Activated CD4-positive, CD25-positive, alpha-beta regulatory T cell treated with anti-CD3 and anti-CD28 coated beads, Interleukin-2, amount 50 U/mL, for 72 hours (primary cell): ENCODE results near the gene CCDC88C.

Experiments
- DNase-seq: peaks from one replicate; pipeline ENCODE4 v3.0.0; 2021

CCDC88C gene

DNA sequence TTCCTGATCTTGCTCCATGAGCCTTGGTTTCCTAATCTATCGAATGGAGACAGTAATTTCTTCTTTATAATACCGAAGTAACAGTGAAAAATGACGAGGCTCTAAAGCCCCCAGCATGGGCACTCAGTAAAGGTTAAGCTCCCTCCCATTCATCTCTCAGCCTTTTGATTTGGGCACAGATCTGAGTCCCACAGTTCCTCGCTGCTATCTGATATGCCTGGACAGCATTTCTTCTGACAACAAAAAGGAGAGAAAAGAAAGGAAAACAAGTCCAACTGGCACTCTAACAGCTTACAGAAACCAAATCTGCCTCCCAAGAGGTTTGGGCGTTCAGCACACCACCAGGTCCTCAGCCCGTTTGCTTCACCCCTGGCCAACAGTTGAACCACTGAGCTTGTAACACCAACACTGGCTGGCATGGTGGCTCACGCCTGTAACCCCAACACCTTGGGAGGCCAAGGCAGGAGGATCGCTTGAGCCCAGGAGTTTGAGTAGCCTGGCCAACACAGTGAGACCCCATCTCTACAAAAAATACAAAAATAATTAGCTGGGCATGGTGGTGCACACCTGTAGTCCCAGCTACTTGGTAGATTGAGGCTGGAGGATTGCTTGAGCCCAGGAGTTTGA is 19.5 kb downstream of the CCDC88C start:
- no peak for DNase-seq

DNA sequence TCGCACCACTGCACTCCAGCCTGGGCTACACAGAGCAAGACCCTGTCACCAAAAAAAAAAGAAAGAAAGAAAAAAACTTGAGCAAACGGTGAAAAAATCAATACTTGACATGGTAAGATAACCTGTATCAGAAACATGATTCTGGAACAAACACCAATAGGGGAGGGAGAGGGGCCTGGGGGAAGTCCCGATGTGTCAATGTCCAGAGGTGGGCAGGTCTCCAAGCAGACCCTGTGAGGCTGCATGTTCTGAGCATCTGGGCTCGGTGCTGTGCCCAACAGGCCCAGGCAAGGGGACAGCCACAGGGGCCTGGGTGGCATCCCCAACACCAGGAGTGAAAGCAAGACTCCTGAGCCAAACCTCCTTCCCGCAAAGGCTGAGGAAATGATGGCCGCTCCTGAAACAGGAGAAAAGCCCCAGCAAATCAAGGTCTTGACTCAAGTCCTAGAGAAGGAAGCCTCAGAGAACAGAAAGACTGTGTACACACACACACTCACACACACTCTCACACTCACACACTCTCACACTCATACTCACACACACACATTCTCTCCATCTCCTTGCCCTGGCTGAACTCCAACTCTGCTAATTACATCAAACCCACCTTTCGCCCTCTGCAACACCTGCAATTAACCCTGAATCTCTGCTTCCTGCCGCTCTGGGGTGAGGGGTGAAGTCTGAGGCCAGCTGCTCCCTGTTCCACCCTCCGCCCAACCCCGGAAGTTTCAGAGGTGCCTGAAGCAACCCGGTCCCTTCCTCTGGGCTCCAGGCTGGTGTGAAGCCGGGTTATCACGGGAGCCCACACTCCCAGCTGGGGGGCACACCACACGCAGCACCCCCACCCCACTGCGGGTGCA is 20.4 kb downstream of the CCDC88C start:
- no peak for DNase-seq

DNA sequence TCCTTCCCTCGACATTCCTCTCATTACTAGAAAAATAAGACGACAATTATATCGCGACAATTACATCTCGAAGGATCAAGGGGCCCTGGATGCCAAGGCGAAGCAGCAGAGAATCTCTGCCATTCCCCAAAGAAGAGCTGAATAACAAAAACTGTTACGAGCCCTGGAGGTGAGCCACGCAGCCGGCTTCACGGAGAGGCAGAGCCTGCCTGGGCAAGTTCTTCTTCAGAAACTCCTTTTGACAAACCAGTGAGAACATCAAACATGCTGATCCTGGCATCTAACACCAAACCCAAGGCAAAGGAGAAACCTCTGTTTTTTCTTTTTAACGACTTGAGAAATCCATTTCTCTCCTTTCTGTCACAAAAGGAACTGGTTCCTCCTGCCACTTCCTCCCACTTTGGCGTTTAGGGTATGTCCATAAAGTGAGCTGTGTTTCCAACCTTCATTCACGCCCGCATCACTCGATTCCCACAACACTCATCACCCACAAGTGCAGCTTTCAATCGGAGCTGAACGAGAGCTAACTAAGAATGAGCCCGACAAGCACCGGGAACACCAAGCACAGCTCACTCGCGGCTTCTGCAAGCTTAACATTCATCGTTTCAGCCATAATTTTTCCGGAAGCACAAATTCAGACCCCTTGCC is 21.5 kb downstream of the CCDC88C start:
- DNase-seq = no peak

DNA sequence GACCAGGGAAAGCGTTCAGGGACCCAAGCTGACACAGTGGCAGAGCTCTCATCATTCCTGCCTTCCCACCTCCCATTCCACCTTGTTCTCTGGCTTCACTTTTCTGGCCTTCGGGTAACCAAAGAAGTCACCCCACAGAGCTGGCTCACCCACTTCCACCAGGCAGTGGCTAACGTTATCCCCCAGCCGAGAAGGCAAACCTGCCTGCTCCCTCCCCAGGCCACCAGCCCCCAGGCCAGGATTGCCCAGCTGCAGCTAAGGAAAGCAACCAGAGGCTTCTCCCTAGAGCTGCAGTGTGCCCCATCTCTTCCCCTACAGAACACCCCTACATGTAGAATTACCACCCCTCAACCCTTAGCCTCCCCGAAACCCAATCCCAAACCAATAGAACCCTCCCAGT is 22.2 kb downstream of the CCDC88C start:
- DNase-seq = no peak

DNA sequence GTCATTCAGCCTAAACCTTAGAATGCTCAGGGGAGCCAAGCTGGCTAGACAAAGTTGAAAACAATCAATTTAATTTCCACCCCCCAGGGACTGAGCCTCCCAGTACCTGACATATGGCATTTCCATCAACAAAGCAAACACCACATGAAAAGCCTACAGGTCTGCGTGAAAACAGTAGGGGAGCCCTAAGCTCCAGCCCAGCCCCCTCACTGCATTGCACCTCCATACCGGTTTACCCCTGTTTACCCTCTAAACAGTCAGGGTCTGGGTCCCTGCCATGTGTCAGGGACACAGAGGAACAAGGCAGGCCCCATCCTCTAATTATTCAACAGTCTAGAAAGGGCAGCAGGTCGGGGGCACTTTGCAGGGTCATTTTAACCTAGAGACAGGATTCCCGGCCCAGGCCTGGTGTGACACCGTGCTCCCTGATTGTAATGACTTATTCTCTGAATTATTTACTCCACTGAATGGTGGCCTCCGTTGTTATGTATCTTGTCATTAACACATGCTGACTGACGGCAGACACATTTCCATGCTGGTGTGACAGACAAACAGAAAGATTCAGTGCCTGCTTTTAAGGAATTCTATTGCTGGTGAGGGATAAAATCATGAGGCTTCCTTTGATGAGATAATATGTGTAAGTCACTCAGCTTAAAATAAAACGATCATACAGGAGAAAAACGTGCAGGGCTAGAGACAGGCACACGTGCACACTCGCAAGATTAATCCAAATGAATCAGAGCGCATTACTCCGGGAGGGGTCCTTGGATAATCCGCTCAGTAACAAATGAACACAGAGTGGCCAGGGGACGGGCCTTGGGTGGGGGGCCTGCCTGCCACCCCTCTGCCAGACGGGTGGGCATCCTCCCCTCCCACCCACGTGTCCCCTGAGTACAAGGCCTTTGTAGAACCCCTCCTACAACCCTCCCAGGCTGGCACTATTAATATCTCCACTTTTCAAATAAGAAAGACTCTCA is 23.2 kb downstream of the CCDC88C start:
- DNase-seq = no peak

DNA sequence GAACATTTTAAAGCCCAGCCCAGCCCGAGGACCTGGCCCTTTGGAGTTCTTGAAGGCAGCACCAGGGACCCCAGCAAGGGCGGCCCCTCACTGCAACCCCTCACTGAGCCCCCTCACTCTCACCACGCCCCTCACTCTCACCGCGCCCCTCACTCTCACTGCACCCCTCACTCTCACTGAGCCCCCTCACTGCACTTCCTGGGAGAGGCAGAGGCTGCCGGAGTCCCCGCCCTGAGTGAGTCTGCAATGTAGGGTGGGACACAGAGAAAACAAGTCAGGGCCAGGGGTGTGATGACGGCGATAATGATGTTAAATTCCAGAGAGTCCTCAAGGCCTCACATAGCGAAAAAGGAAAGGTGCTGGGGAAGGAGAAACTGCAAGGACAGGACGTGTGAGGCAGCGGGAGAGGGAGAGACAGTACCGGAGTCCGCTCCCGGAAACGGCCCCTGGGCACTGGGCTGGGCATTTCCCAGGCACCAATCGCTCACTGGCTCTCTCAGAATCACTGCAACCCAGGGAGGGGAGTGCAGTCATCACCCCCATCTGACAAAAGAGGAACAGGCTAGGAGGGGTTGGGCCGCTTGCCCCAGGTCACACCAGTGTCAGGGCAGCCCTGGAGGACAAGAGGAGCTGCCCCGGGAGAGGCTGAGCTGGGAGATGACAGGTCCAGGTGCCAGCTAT is 24.9 kb downstream of the CCDC88C start:
- DNase-seq = no peak

DNA sequence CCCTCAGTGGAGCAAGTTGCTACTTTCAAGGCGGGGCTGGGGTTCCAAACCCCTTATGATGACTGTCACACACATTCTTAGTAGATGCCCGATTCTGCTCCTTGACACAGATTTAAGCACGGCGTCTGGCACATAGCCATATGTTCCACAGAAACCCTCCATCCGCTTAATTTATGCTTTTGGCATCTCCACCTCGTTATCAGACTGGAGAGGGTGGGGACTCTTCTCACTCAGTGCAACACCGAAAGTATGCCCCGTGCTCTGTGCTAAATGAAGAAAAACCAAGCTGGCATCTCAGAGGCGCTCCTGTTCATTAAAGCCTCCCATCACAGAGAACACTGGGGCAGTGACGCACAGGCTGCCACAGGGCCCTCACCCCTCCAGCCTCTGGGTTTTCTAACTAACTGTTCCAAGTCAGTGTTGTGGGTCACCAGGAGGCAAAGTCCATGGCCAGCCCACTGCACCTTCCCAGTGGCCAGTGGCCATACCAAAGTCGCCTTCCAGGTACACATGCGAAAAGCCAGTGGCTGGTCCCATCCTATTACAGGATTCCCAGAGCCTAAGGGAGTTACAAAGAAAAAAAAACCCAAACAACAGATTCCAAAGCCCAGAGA is 27.3 kb downstream of the CCDC88C start:
- no peak for DNase-seq

DNA sequence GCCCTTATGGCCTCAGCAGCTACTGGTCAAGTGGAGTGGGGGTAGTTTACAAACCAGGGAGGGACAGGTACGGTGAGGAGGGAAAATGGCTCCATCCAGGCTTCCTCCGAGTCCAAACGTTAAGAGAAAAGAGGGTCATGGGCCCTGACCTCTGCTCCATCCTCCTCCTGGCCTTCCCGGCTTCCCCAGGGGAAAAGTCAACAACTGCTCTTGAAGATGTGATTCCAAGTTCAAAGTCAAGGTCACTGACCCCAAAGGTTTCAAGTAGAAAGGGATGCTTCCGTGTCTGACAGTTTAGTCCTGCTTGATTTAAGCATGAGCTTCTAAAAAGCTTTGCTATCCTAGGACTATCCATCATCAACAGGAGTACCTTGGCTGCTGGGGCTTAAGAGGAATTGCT is 28.5 kb downstream of the CCDC88C start:
- DNase-seq = no peak

DNA sequence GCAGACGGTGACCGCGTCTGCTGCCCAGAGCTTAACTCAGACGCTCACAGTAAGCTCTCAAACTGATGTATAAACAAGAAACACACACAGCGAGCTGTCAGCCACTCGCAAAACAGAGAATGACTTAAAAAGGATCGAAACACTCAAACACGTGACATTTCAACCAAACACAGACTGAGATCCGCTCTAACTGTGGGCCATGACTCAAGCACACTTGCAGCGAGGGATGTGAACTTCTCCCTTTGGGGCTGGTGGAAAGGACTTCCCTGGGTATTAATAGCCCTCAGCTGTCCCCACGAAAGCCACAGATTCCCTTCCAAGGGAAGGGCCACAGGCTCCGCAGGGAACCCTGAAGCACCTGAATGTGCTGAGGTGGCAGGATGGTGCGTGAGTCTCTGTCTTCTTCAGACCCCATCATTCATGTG is 29.1 kb downstream of the CCDC88C start:
- no peak for DNase-seq

DNA sequence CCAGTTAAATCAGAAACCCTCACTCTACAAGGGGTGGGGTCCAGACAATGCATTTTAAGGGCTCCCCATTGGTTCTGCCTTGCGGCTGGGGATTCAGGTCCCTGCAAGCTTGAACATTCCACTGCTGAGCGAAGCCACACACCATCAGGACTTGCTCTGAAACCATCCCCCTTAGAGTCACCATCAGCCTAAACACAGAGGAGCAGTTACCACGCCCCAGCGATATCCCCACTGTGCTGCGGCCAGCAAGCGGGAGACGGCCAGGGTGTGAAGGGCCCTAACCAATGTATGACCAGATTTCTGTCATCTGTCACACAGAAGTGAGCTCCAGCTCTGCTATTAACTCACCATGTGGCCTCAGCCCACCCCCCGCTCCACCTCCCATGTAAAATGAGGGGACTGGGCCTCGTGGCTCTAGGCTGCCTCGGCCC is 29.7 kb downstream of the CCDC88C start:
- no peak for DNase-seq

DNA sequence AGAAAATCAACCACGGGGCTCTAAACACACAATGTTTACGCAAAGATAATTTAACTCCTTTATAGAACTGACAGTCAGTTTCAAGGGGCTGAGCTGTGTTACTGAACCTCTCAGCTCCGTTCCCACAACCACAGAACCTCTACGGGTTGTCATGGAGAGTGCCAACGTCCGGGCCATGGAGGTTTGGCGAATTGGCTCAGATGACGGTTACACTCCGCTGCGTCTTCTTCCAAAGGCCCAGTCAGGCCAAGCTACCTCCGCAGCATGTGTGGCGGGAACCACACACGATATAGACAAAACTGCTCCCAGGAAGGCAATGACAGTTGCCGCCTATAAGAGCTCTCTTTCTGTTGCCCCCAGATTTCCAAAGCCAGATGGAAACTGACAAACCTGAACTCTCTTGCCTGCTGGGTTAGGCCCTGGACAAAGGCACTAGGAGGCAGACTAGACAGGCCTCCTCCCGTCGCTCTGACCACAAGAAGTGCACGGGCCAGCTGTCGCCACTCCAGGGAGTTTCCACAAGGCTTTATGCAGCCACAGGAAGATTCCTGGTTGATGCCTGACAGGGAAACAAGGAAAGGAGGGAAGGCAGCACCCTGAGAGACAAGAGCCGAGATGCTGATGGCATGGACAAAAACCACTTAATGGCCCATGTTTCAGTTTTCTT is 30.3 kb downstream of the CCDC88C start:
- DNase-seq = no peak

DNA sequence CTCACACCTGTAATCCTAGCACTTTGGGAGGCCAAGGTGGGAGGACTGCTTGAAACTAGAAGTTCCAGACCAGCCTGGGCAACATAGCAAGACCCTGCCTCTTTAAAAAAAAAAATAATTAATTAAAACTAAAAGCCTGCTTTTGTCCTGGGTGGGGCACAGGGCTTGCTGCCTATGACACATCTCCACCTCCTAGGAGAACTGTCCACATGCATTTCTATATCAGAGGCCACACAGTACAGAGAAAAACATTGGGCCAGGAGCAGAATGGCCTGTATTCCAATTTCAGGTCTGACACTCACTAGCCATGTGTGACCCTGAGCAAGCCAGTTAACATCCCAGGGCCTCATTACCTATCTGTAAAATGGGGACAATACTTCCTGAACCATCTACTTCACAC is 31.9 kb downstream of the CCDC88C start:
- DNase-seq = no peak

DNA sequence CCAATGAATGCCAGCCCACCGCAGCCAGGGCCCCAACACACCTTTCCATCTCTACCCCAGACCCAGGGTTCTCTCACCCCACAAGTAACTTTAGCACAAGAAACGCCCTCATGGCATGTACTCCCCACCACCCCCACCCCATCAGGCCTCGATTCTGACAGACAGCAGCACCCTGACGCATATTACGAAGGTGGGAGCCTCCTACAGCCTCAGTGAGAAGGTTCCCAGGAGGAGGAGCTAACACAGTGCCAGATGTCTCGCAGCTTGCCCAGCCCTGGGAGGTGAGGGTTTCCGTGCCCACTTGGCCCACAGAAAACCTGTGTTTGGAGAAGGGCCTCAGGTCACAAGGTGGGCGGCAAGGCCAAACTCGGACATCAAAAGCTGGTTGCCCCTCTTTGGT is 32.4 kb downstream of the CCDC88C start:
- no peak for DNase-seq

DNA sequence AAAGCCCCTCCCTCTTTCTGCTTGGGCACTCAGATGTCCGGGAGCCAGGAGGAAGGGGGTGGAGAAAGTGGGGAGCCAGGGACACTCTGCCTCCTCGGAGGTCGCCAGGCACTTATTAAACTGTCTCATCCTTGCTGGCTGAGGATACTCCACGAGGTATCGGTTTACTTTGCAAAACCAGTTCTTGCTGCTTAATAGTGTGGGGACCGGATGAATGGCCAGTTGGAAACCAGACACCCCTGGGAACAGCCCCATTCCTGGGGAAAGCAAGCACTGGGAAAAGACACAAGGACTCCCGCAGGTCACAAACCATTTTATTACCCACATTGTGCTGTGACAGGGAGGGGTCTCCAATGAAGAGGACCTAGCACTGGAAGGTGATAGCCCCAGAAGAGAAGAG is 34.2 kb downstream of the CCDC88C start:
- DNase-seq = no peak

DNA sequence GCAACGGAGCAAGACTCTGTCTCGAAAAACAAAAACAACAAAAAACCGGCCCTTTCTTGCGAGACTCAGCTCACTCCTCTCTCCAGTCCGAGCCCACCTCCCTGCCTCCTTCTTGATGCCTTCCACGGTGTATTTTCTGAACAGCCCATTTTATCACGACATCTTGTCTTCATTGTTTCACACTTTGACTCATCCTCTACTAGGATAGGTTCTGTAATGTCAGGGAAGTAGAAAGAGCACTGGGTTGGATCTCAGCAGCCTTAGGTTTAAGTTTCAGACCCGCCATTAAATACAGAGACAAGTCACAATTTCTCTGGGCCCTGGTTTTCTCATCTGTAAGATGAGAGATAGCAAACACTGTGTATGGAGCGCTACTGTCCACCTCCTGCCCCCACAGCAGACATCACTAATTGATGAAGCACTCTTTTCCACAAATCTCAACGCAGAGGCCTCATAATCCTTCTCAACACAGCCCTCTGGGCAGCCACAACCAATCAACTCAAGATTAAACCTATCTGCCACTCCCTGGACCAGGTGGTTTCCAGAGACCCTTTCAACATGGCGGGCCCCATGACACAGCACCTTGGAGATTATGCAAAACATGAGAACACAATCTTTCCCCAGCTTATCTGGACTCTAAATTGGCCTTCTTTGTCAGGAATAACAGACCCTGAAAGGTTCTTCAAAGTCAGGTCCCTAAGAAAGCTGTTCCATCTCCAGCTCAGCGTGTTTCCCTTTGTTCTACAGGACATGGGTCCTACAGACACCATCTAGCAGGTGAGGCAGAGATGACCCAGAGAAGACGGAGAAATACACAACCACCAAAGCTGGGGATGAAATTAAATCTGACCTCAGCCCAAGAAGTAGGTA is 35.6 kb downstream of the CCDC88C start:
- no peak for DNase-seq

DNA sequence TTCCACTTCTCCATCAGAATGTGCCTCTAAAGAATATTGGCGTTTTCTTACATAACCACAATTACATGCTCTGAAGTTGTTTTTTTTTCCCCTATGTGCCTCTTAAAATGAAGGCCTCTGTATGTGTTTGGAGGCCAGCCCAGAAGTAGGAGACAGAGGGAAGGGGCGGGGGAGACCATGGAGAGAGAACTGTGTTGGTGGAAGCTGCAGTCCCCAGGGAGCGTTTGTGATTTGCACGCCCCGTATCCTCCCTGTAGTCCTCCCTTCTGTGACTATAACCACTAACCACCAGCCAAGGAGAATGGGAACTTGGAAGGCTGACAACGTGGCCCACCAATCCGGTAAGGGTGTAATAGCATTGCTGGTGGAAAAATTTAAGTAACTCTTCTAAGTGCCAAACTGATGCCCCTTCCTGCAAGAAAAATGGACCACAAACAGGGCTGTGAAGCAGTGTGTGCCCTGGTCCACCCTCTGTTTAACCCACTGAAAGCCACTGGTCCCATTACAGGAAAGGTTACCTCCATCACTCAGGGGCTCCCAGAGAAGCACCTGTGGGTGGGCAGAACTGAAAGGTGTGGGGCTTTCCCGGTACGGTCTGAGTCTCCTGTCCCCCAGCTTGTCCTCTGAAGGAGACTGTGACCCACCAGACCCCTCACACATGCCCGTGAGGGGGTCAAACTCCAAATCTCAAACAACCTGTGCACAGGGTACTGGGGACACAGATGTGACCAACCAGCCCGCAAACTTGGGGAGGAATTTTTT is 36.8 kb downstream of the CCDC88C start:
- no peak for DNase-seq

DNA sequence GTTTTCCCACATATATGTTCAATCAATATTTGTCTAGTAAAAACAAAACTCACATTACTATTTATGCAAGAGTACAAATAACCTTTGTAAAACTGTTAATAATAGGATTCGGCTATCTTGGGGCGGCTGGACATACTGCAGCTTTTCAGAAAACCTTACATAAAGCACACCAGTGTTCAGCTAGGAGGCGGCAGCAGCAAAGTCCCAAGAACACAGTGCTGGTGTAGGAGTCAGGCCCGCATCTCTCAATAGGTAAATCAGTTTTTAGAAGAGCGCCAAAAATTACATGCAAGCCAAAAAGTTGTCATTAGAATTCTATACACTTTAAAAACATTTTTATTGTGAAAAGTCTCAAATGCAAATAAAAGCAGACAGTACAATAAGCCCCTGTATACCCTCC is 37.5 kb downstream of the CCDC88C start:
- DNase-seq = no peak

DNA sequence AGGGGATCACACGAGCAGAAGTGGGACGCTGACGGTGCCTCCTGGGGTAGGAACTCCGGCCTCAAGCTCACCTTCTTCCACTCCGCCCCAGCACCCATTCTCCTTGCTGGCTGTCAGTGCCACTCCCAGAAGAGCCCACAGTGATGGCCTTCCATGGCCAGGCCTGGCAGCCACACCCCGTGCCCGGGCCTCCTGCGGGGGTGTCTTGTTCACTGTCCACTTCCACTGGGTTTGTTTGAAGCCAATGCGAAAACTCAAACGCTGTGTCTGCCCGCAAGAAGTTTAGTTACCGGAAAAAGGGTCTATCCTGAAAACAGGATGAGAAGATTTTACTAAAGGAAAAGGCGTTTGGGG is 38.1 kb downstream of the CCDC88C start:
- no peak for DNase-seq

DNA sequence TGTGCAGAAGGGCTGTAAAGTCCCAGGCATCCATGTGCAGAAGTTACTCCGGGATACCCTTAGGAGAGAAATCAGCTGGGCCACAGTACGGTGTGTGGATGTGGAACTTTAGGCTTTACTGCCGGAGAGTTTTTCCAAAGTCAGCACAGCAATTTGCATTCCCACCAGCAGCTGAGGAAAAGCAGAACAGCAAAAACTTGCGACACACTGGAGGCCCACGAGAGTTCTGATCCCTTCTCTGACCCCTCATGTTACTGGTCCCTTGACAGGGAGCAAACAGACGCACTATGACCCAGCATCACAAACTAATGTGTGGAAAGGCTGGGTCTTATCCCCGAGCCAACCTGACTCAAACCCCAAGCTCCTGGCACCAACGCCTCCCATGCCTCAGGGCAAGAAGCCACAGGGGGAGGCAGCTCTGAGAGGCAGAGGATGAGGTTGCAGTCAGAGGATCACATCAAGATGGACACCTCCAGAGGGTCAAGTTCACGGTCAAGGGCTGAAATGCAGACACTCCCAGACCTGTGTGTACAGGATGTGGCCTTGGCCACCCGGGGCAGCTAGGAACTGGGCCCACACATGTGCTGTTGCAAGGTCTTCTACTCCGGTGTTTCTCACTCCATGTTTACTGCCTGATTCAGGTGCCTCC is 38.6 kb downstream of the CCDC88C start:
- no peak for DNase-seq
